HG03520 (cell line): Measurements from ENCODE around the gene CTSA.
A peak's percentile ranks its signal among the peaks of the same experiment; 100 is the strongest.
"Not testable (repeated sequence)": the region's sequence is repeated elsewhere in the genome, so short reads cannot be mapped to it uniquely, and the experiment has no call there.

Experiments
- ATAC-seq: cut with Tn5 transposase; IDR thresholded peaks from one replicate; pipeline ENCODE4 v1.9.1; 2021; ENCODE audit warnings: mild to moderate bottlenecking, moderate library complexity; ENCODE audit not compliant: unreplicated experiment

Gene CTSA

DNA sequence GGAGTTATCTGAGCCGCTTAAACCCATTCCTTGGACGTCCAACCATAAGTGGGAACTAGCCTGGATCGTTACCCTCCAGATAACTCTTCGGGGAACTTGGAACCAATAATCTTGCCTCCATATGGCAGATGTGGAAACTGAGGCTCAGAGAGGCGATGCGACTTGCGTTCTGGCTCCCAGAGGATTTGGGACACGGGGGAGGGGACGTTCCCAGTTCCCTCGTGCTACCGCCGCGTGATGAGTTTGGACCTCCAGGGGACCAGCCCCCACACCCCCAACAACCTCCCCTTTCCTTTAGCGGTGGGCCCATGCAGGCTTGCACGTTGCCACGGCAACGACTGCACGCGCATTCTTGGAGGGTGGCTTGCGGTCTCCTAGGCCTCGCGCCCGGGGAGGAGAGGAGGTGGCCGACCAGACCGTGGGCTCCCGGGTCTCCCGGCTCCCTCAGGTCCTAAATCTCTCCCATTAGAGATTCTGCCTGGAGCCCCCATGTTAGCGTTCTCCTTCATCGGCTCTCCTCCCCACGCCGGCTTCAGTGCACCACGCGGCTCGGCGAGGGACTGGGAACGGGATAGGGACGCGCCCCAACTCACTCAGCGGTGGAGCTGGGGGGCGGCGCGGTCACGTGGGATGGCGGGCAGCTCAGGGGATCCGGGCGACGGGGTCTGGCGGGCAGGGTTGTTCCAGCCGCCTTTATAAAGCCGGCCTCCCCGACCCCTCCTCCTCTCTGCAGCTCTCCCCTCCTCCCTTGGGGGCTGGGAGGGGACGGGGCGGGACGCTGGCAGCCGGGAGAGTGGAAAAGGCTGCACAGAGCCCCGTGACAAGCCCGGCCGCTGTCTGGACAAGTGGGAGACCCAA lies 20.6 kb downstream of the CTSA start, which contains the start of gene PLTP:
Gene PLTP (minus strand): TSS at position 670 of the 858 bp plus-strand sequence. CDS start 703 bp downstream, outside the sequence.
- ATAC-seq, result no peak

DNA sequence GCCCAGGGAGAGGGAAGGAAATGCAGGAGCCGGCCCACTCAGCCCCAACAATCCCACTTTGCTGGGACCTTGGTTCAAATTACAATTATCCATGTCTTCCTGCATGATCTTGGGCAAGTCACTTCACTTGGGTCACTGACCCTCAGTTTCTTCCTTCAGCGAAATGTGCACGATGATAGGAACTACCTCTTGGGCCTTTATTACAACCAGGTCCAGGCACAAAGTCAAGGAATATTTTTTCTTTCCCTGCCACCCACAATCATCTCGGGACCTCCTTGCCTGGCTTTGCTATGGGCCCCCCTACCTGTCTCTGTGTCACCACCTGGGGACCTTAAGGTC lies 21.2 kb downstream of the CTSA start:
- no peak for ATAC-seq

DNA sequence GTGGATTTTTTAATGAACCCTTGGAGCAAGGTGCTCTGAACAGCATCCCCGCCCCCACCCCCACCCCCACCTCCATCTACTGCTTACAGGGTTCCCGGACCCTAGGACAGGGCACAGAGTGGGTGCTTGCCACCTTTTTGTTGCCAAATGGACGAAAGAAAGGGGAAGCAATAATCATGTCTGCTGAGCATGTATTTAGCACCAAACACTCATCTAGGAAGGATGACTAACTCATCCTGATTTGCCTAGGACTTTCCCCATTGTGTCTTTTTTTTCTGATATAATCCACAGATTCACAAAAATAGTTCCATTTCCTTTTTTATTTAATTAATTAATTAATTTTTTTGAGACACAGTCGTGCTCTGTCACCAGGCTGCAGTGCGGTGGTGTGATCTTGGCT lies 22.0 kb downstream of the CTSA start:
- ATAC-seq, result no peak

GRCh38 chr20:45917790-45918141 lies 26.6 kb downstream of the CTSA start:
- ATAC-seq, result no peak

DNA sequence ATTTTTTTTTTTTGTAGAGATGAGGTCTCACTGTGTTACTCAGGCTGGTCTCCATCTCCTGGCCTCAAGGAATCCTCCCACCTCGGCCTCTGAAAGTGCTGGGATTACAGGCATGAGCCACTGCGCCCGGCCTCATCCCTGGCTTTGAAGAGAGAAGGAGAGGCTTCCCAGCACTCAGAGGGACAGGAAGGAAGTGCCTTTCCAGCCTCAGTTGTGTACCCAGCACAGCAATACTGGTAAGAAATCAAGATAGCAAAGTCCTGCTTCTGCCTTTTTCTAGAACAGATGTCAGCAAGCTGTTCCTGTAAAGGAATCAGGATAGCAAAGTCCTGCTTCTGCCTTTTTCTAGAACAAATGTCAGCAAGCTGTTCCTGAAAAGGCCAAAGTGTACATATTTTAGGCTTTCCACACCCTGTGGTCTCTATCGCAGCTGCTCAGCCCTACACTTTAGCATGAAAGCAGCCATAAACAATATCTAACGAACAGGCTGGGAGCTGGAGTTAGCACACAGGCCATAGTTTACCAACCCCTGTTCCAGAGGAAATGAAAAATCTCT lies 27.1 kb downstream of the CTSA start:
- ATAC-seq, result no peak

GRCh38 chr20:45918779-45919537 lies 27.8 kb downstream of the CTSA start:
- no peak for ATAC-seq

DNA sequence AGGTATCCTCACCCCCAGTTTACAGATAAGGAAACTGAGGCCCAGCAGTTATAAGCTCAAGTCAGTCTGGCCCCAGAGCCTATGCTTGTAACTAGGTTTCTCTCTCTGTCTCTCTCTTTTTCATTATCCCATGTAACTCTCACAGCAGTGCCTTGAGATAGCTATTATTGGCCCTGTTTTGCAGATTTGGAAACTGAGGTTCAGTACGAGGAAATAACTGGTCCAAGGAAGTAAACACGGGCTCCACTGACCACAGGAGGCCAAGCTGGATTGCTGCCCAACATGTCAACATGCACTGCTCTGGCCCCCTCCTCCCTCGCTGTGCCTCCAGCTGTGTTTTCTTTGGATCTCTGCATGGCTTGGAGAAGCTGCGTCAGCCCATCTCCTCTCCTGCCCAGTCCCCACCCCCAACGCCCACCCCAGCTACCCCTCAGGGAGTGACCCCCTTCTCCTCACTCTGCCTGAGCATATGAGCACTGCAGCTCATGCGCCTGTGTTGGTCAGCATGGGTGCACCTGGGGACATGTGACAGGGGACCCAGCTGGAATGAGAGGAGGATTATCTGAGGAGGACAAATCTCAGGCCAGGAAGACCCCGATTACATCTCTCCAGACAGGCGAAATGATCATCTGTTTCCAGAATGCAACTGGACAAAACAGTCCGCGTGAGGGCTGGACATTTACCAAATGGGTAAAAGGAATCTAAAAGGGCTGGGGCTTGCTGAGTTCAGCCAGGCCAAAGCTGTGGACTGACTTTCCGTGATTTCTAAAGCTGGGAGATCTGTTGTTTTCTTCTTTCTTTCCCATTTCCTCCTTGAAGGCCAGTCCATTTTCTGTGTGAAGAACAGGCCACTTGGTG lies 28.6 kb downstream of the CTSA start:
- ATAC-seq, result no peak

- ATAC-seq, result no peak
Observed at GRCh38 chr20:45920462-45921336, 29.6 kb downstream of the CTSA start.

DNA sequence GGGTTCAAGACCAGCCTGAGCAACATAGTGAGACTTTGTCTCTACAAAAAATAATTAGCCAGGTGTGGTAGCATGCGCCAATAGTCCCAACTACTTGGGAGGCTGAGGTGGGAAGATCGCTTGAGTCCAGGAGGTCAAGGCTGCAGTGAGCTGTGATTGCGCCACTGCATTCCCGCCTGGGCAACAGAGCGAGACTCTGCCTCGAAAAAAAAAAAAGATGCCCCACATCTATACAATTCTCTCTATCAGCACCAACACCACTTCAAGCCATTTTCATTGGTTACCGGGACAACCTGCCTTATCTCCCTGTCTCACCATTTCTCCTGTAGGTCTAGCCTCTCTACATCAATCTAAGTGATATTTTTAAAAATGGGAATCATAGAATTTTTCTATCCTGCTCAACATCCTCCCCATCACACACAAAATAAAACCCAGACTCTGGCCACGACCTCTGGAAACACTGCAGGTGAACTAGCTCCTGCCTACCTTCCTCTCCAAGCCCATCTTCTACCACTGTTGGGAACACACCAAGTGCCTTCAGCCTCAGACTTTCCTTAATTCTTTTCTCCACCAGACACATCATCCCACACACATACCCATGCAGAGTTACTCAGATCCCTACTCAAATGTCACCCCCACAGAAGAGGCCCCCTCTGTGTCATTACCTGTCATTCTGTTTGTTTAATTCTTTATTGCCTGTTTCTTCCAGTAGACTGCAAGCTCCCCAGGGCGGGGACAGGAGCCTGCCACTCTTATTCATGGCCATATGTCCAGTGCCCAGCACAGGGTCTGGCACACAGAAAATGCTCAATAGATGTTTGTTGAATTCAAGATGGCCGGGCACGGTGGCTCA lies 30.4 kb downstream of the CTSA start:
- no peak for ATAC-seq

DNA sequence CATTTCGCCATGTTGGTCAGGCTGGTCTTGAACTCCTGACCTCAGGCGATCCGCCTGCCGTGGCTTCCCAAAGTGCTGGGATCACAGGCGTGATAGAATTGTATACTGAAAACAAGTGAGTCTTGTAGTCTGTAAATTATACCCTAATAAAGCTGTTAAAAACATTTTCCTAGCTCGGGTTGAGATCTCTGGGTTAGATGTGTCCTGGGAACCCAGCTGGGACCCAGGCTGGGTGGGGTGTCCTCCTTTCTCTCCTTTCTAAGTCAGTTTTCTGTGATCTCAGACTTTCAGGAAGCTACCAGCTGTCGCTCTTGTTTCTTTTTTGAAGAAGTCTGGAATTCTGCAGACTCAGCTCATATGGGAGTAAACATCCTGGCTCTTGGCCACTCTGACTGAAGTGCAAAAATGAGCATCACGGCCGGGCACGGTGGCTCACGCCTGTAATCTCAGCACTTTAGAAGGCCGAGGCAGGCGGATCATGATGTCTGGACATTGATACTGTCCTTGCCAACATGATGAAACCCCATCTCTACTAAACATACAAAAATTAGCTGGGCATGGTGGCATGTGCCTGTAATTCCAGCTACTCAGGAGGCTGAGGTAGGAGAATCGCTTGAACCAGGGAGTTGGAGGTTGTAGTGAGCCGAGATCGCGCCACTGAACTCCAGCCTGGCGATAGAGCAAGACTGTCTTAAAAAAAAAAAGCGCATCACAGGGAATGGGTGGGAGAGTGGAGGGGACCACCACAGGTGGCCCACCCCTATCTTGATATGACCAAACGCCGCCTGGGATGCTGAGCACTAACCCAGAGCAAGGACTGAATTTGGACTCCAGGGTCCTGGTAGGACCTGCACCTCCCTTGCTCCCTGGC lies 33.5 kb downstream of the CTSA start:
- ATAC-seq, result no peak

DNA sequence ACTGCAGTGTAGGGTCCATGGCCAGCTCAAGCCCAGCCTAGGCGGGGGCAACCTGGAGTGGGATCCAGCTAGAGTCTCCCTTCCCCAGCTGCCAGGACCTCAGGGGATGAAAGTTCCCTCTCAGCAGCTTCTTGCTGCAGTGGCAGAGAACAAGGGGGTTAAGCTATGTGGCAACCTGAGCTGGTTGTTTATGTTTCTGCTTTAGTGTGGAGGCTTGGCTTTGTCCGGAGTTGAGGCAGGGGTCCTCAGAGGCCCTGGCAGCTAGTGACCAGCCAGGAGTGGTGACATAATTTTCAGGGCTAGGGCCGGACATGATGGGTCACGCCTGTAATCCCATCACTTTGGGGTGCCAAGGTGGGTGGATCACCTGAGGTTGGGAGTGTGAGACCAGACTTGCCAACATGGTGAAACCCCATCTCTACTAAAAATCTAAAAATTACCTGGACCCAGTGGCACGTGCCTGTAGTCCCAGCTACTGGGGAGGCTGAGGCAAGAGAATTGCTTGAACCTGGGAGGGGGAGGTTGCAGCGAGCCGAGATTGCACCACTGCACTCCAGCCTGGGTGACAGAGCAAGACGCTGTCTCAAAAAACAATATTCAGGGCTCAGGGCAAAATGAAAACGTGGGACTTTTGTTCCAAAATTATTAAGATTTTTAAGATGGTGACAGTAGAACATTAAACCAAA lies 34.8 kb downstream of the CTSA start:
- no peak for ATAC-seq

DNA sequence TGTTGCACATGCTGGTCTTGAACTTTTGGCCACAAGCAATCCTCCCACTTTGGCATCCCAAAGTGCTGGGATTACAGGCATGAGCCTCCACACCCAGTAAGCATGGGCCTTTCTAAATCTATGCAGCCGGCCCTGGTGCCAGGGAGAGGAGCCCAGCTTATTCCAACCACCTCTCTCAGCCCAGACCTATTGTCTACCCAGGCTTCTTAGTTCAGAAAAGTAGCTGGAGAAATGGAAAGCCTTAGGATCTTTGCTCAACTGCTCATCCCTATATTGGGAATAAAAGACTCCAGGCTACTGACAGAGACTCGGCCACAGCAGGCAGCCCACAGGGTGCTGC lies 35.6 kb downstream of the CTSA start:
- ATAC-seq, result no peak

DNA sequence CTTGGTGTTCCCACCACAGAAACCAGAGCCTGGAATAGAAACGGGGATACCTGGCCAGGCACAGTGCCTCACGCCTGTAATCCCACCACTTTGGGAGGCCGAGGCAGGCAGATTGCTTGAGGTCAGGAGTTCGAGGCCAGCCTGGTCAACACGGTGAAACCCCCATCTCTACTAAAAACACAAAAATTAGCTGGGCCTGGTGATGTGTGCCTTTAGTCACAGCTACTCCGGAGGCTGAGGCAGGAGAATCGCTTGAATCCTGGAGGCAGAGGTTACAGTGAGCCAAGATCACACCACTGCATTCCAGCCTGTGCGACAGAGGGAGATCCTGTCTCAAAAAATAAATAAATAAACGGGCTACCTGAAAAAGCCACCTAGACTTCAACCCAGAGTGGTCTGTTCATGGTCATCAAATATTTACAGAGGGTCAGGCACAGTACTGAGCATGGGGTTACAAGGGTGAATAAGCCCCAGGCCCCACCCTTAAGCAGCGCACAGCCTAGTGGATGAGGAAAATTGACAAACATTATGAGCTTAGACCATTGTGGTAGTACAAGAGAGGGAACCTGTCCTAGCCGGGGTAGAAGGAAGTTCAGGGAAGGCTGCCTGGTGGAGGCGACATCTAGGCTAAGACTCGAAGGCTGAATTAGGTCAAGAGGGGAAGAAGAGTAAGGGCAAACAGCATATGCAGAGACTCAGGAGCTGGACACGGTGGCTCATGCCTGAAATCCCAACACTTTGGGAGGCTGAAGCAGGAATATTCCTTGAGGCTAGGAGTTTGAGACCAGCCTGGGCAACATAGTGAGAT lies 36.1 kb downstream of the CTSA start:
- no peak for ATAC-seq

DNA sequence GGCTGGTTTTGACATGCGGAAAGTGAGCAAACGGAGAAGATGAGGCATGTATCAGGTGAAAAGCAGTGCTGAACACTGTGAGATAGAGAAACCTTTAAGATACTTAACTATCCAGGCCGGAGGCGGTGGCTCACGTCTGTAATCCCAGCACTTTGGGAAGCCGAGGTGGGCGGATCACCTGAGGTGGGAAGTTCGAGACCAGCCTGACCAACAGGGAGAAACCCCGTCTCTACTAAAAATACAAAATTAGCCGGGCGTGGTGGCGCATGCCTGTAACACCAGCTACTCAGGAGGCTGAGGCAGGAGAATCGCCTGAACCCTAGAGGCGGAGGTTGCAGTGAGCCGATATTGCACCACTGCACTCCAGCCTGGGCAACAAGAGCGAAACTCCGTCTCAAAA lies 40.5 kb downstream of the CTSA start:
- not testable (repeated sequence) for ATAC-seq

GRCh38 chr20:45933266-45934045 lies 42.3 kb downstream of the CTSA start:
- ATAC-seq, result peak; percentile 15

GRCh38 chr20:45934046-45934585 lies 43.0 kb downstream of the CTSA start:
- peak; percentile 9 for ATAC-seq
